ENCODE measurements around the gene ABCD1.
"Not testable (repeated sequence)": the region's sequence is repeated elsewhere in the genome, so short reads cannot be mapped to it uniquely, and the experiment has no call there.

The ABCD1 gene

DNA sequence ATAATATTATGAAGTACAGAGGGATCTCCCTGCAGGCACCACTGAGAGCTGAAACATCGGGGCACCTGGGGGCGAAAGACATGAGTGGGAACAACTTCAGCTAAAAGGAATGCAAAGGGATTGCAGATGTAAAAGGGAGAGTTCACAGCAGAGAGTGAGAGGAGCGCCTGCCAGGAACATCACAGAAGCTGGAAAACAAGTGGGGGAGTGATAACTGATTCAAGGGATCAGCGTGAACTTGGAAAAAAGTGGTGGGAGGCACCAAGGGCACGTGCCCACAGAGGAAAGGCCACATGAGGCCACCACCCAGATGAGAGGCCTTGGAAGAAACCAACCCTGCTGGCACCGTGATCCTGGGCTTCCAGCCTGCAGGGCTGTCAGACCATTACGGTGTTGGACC, 24.4 kb downstream of the ABCD1 start:
- H3K36me3 Mint-ChIP-seq, H3K4me1 Mint-ChIP-seq, H3K27ac Mint-ChIP-seq, H3K9me3 Mint-ChIP-seq, H3K4me3 Mint-ChIP-seq, H3K27me3 Mint-ChIP-seq: not testable (repeated sequence)

- H3K36me3 Mint-ChIP-seq, result no peaks in the 10 kb centered on the region
- peaks cover 1% of the 10 kb centered on the region for H3K27me3 Mint-ChIP-seq
- H3K9me3 Mint-ChIP-seq, result no peaks in the 10 kb centered on the region
- H3K4me1 Mint-ChIP-seq, result no peaks in the 10 kb centered on the region
- H3K27ac Mint-ChIP-seq, result no peak overlapping the region
- H3K4me3 Mint-ChIP-seq, result no peak overlapping the region
Measured at GRCh38 chrX:153750127-153750774, 25.6 kb downstream of the ABCD1 start.

DNA sequence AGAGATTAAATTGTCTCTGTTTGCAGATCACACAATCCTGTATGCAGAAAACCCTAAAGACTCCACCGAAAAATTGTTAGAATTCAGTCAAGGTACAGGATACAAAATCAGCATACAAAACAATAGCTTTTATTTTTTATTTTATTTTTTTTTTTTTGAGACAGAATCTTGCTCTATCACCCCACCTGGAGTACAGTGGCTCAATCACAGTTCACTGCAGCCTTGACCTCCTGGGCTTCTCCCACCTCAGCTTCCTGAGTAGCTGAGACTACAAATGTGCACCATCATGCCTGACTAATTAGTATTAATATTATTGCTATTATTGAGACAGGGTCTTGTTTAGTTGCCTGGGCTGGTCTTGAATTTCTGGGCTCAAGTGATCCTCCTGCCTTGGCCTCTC, 30.5 kb downstream of the ABCD1 start:
- Mint-ChIP-seq H3K36me3 (no peaks in the 10 kb centered on the region), H3K9me3 (no peaks in the 10 kb centered on the region), H3K27ac (no peak overlapping the region), H3K27me3 (no peaks in the 10 kb centered on the region), H3K4me1 (no peaks in the 10 kb centered on the region), H3K4me3 (no peak overlapping the region)

DNA sequence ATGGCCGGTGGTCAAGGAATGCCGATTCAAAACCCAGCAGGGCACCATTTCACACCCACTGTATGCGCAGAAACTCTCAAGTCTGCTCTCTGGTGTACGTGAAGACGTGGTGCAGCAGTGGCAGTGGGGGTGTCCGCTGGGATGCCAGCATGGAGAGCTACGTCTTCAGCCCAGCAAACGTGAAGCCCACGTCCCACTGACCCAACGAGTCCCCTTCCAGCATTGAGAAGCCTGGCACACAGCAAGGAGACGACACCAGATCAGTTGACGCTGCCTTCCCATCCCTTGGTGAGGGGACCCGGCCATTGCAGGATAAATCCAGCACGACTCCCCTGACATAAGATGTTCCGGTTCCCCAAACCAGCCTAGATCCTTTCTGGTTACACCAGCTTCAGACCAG, 37.2 kb downstream of the ABCD1 start:
- no peaks in the 10 kb centered on the region for H3K36me3 Mint-ChIP-seq
- peaks cover 10% of the 10 kb centered on the region for H3K4me1 Mint-ChIP-seq
- no peak overlapping the region for H3K4me3 Mint-ChIP-seq
- no peaks in the 10 kb centered on the region for H3K27me3 Mint-ChIP-seq
- H3K27ac Mint-ChIP-seq, result no peak overlapping the region
- no peaks in the 10 kb centered on the region for H3K9me3 Mint-ChIP-seq

DNA sequence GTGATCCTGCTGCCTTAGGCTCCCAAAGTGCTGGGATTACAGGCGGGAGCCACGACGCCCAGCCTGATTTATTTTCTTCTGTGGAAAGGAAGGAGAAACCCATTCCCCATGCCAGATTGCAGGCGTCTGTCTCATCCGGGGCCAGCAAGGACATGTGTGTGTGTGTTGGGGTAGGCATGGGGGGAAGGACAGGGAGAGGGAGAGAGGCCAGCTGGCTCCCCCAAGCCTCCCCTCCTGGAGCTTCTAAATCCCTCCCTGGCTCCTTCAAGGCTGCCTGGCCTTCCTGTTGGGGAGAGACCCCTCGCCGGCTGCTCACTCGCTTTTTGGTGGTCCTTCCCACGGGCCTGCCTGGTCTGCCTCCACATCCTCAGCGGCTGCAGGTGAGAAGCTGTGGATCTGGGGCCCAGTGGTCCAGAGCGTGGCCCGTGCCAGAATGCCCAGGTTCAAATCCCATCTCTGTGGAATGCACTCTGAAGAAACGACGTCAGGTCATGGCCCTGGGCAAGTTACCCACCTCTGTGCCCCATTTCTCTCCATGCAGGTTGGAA, 38.0 kb downstream of the ABCD1 start:
- no peaks in the 10 kb centered on the region for H3K36me3 Mint-ChIP-seq
- H3K9me3 Mint-ChIP-seq, result no peaks in the 10 kb centered on the region
- H3K27ac Mint-ChIP-seq, result no peak overlapping the region
- H3K4me1 Mint-ChIP-seq, result peaks cover 10% of the 10 kb centered on the region
- H3K27me3 Mint-ChIP-seq, result no peaks in the 10 kb centered on the region
- no peak overlapping the region for H3K4me3 Mint-ChIP-seq

- Mint-ChIP-seq H3K27ac (no peak overlapping the region), H3K4me1 (peaks cover 13% of the 10 kb centered on the region), H3K36me3 (no peaks in the 10 kb centered on the region), H3K9me3 (no peaks in the 10 kb centered on the region), H3K4me3 (no peak overlapping the region), H3K27me3 (no peaks in the 10 kb centered on the region)
Measured at GRCh38 chrX:153763298-153763932, 38.8 kb downstream of the ABCD1 start.

DNA sequence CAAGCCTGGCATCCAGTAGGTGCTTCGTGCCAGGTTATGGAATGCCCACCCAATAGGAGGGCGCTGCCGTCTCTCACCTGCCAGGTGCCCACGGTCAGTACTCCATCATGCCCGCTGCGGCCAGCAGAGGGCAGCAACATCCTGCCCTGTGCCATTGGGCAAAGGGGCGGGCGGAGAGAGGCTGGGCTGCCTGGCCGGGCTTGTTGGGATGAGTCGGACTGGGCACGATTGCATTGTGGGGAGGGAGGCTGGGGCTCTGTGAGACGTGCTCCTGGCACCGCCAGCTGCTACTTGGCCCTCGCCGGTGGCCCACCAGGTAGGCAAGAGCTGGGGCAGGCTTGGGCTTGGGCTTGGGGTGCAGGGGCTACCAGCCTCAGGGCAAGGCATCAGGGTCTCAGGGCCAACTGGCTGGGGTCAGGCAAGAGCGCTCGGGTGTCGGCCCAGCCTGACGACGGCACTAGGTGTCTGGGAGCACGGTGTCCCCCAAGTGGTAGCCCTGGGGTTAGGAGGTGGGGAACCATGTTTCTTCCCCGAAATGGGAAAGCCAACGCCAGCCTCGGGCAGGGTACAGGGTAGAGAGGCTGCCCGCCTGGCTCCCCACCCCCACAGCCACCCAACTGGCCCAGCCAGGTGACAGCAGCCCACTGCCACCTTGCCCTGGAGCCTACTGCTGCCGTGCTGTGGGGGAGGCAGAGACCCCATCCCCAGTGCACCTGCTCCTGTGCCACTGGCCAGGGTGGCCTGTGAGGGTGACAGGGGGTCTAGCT, 39.5 kb downstream of the ABCD1 start, which contains the start of gene PLXNB3:
TSS of gene PLXNB3 (plus strand) at position 261 of the 767 bp plus-strand sequence. CDS start 1,287 bp downstream, outside the sequence.
- no peaks in the 10 kb centered on the region for H3K36me3 Mint-ChIP-seq
- H3K4me3 Mint-ChIP-seq, result no peak within 1 kb of the TSS
- H3K27me3 Mint-ChIP-seq, result no peaks in the 10 kb centered on the region
- H3K27ac Mint-ChIP-seq, result no peak within 1 kb of the TSS
- H3K4me1 Mint-ChIP-seq, result peaks cover 13% of the 10 kb centered on the region
- no peaks in the 10 kb centered on the region for H3K9me3 Mint-ChIP-seq

GRCh38 chrX:153764786-153765137, 40.1 kb downstream of the ABCD1 start:
- H3K9me3 Mint-ChIP-seq, result no peaks in the 10 kb centered on the region
- H3K4me3 Mint-ChIP-seq, result no peak overlapping the region
- H3K27me3 Mint-ChIP-seq, result no peaks in the 10 kb centered on the region
- H3K27ac Mint-ChIP-seq, result no peak overlapping the region
- H3K36me3 Mint-ChIP-seq, result no peaks in the 10 kb centered on the region
- H3K4me1 Mint-ChIP-seq, result peaks cover 13% of the 10 kb centered on the region

- Mint-ChIP-seq H3K27ac (no peak overlapping the region), H3K9me3 (no peaks in the 10 kb centered on the region), H3K4me1 (peaks cover 13% of the 10 kb centered on the region), H3K27me3 (no peaks in the 10 kb centered on the region), H3K4me3 (no peak overlapping the region), H3K36me3 (no peaks in the 10 kb centered on the region)
Measured at GRCh38 chrX:153765138-153766079, 40.8 kb downstream of the ABCD1 start.

- Mint-ChIP-seq H3K4me1 (peaks cover 13% of the 10 kb centered on the region), H3K27me3 (no peaks in the 10 kb centered on the region), H3K27ac (no peak overlapping the region), H3K4me3 (no peak overlapping the region), H3K9me3 (no peaks in the 10 kb centered on the region), H3K36me3 (no peaks in the 10 kb centered on the region)
Measured at GRCh38 chrX:153766098-153766817, 41.6 kb downstream of the ABCD1 start.

GRCh38 chrX:153766871-153767673, 42.4 kb downstream of the ABCD1 start:
- Mint-ChIP-seq H3K27ac (no peak overlapping the region), H3K4me3 (no peak overlapping the region), H3K27me3 (no peaks in the 10 kb centered on the region), H3K36me3 (no peaks in the 10 kb centered on the region), H3K4me1 (peaks cover 13% of the 10 kb centered on the region), H3K9me3 (no peaks in the 10 kb centered on the region)

- H3K27me3 Mint-ChIP-seq, result no peaks in the 10 kb centered on the region
- H3K27ac Mint-ChIP-seq, result no peak overlapping the region
- peaks cover 13% of the 10 kb centered on the region for H3K4me1 Mint-ChIP-seq
- H3K4me3 Mint-ChIP-seq, result no peak overlapping the region
- H3K9me3 Mint-ChIP-seq, result no peaks in the 10 kb centered on the region
- H3K36me3 Mint-ChIP-seq, result no peaks in the 10 kb centered on the region
Measured at GRCh38 chrX:153767674-153768055, 43.0 kb downstream of the ABCD1 start.

- no peaks in the 10 kb centered on the region for H3K9me3 Mint-ChIP-seq
- H3K4me1 Mint-ChIP-seq, result peaks cover 13% of the 10 kb centered on the region
- H3K4me3 Mint-ChIP-seq, result no peak overlapping the region
- no peaks in the 10 kb centered on the region for H3K27me3 Mint-ChIP-seq
- no peak overlapping the region for H3K27ac Mint-ChIP-seq
- H3K36me3 Mint-ChIP-seq, result no peaks in the 10 kb centered on the region
Measured at GRCh38 chrX:153768311-153769157, 43.9 kb downstream of the ABCD1 start.

Measured in activated naive CD4-positive, alpha-beta T cell treated with anti-CD3 and anti-CD28 coated beads, Interleukin-2, amount 50 U/mL, for 24 hours (primary cell).